GM19043 (cell line): Measurements from ENCODE around the gene ULK2.
"Not testable (repeated sequence)": the region's sequence is repeated elsewhere in the genome, so short reads cannot be mapped to it uniquely, and the experiment has no call there.

ENCODE experiments used
- ATAC-seq: cut with Tn5 transposase; IDR thresholded peaks from one replicate; pipeline ENCODE4 v1.9.1; 2021; ENCODE audit warnings: low read depth; ENCODE audit not compliant: unreplicated experiment

The ULK2 gene

GRCh38 chr17:19867329-19868078 is at the start of gene ULK2:
Gene ULK2 (minus strand): TSS chr17:19867936. CDS start chr17:19867417, 519 bp downstream.
- ATAC-seq = no peak

DNA sequence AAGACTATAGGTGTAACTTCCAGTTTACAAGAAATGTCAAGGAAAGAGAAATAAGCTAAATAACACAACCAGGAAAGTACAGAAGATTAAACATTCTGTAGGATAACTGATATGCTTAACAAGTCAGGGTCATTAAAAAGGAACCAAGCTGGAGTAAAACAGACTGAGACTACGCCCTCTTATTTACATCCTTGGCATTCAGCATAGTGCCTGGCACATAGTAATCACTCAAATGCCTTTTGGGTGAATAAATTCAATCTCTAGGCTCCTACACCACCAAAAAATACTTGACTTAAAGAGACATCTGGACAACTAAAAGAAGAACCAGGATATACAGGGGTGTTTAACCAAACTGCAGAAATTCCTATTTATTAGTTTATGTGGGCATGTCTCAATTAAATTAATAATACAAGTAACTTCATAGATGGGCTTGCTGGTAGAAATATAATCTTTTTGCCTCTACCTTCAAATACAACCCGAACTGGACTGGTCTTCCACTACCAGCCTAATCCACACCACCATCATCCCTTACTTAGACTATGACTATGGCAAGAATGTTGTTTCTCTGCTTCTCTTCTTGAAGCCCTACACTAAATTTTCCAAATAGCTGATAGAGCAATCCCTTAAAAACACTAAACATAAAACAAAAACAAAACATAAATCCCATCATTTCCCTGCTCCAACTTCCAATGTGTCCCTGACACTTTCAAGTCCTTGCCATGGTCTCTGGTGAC is 47.7 kb upstream of the ULK2 start:
- ATAC-seq = no peak

DNA sequence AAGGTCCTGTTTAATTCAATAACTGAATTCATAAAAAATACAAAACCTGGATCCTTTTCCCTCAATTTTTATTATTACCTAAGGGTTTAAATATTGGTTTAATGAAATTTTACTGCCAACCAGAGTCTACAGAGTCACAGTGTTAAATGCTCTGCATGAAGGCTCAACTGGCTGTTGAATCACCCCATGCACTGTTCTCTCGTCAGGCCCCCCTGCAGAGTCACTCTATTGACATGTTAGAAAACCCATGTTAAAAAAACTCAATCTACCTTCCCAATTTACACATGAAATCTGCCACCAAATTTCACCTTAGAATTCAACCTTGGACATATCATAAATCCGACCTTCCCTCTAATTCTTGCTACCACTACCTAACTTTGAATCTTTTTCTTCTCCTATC is 43.3 kb upstream of the ULK2 start:
- no peak for ATAC-seq

DNA sequence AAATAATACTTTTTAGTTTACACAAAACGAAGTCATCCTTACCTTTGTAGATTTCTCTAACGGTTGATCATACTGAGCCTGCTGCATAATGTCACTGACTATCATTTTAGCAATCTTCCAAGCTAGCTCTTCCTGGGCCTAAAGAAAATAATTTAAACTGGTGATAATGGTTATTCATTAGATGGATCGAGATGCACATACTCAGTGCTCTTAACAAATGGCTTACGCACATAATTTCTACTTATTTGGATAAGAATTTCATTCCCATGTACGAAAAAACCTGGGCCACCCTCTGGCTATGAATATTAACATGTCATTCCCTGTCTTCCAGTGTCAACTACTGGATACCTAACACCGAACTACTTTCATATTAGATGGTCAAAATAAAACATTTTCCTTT is 41.4 kb upstream of the ULK2 start:
- ATAC-seq = no peak

- no peak for ATAC-seq
Observed at GRCh38 chr17:19905502-19905901, 37.8 kb upstream of the ULK2 start.

DNA sequence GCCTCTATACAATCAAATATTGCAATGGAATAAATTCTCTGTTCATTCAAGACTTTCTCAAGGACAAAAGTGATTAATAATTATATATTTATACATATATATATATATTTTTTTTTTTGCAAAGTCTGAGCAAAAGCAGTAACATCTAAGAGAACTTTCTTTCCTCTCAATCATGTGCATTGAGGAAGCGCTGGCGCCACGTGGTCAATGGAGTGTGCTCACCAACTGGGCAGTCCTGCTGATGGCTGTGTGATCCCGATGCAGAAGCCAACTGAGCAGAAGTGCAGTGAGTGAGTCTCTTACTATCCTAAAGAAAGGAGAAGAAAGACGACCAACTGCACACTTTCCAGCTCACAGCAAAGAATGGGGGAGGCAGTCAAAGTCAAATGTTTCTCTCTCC is 37.2 kb upstream of the ULK2 start:
- ATAC-seq = no peak

GRCh38 chr17:19904412-19904811 is 36.7 kb upstream of the ULK2 start:
- ATAC-seq = no peak

GRCh38 chr17:19900809-19901208 is 33.1 kb upstream of the ULK2 start:
- no peak for ATAC-seq

- ATAC-seq = no peak
Observed at GRCh38 chr17:19897903-19898302, 30.2 kb upstream of the ULK2 start.

- ATAC-seq = no peak
Observed at GRCh38 chr17:19897090-19897837, 29.5 kb upstream of the ULK2 start.

GRCh38 chr17:19896679-19897078 is 28.9 kb upstream of the ULK2 start:
- ATAC-seq = no peak

- ATAC-seq = not testable (repeated sequence)
Observed at GRCh38 chr17:19890554-19890953, 22.8 kb upstream of the ULK2 start.

GRCh38 chr17:19890001-19890400 is 22.3 kb upstream of the ULK2 start:
- not testable (repeated sequence) for ATAC-seq

- no peak for ATAC-seq
Observed at GRCh38 chr17:19886116-19886515, 18.4 kb upstream of the ULK2 start.

- no peak for ATAC-seq
Observed at GRCh38 chr17:19883537-19884215, 15.9 kb upstream of the ULK2 start.

GRCh38 chr17:19880393-19880792 is 12.7 kb upstream of the ULK2 start:
- no peak for ATAC-seq

DNA sequence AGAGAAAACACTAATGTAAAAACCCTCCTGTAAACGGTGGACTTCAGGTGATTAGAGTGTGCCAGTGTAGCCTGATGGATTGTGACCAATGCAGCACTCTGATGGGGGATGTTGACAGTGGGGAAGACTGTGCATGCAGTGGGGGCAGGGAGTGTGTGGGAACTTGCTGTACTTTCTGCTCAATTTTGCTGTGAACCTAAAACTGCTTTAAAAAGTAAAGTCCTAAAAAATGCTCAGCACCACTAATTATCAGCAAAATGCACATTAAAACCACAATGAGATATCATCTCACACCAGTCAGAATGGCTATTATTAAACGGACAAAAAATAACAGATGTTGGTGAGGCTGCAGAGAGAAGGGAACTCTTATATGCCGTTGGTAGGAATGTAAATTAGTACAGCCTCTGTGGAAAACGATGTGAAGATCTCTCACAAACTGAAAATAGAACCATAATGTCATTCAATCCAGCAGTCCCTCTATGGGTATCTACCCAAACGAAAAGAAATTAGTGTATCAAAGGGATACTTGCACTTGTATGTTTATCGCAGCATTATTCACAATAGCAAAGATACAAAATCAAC is 9.7 kb upstream of the ULK2 start:
- ATAC-seq = no peak

- no peak for ATAC-seq
Observed at GRCh38 chr17:19876529-19877161, 8.9 kb upstream of the ULK2 start.

GRCh38 chr17:19874256-19874655 is 6.5 kb upstream of the ULK2 start:
- ATAC-seq = no peak

DNA sequence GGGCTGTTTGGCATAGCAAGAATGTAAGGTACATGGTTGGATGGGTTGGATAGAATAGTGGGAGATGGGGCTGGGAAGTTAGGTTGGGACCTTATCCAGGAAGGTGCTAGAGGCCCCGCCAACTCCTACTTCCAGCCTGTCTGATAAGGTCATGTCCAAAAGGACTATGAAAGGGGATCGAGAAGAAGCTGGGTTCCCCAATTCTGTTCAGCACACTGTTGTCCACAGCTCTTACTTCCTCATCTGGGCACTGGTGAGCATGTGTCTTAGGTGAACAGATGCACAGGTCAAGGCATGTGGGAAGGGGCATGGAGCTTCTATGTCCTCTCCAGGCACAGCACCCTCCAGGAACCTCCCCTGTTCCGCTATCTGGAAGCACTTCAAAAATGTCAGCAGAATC is 5.6 kb upstream of the ULK2 start:
- no peak for ATAC-seq
